Medulla oblongata (tissue), 1 donor: ENCODE measurements around the gene MMRN1.

Experiments
- DNase-seq: peaks from one replicate; pipeline ENCODE4 v3.0.0-alpha.2; 2015; ENCODE audit errors: extremely low spot score

The MMRN1 gene

GRCh38 chr4:89997171-89997704 is 102.6 kb downstream of the MMRN1 start:
- no peak for DNase-seq

DNA sequence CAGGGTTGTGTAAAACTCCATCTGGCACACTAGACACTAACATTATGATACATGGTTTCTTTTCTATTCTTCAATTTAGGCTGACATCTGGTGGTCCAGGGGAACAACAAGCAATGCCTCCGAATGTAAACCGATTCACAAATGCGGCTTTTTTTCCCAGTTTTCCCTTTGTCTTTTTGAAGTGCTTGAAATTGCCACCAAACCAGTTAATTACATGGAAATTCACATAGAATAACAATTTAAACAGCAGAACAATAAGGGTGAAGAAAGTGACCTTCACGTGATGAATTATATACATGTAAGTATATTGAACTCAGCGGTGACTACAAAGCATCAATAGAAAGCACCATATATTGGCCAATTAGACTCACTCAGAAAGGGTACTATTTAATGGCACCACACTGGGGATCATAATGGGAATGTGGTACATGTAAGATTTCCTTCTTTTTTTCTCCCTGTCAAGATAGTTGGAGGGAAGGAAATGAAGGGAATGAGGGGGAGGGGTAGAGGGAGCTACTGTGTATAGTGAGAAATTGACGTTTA is 103.9 kb downstream of the MMRN1 start:
- no peak for DNase-seq

- DNase-seq: no peak
These were observed 106.4 kb downstream of the MMRN1 start for GRCh38 chr4:90001023-90001422.

DNA sequence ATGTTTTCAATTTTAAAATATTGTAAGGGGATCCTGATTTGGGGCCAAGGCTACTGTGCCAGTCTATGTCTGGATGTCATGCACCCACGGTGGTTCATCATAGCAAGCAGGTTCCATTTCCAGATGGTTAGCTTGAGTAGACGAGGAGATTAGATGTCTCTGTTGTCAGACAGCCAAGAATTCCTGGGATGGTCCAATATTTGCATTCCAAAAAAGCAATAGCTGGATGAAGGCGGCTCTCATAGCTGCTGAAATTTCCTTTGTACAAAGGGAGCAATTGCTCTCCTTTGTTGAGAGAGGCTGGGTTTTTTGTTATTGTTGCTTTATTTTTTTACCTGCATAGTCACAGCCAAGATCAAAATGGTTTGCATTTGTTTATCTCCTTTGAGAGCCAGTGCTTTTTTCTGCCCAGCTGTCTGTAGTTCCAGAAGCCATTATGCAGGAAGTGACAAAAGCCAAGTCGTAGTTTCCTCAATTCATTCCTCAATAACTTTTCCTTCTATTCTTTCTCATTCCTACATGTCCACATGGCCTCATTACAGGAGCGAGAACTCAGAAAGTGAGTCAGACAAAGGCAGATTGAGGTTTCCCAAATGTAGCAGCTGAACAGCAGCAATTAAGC is 107.9 kb downstream of the MMRN1 start:
- no peak for DNase-seq
